K562 (cell line): ENCODE data around the gene CCDC102B. TPM values are rescaled to one million over a fixed set of nuclear protein-coding genes. Genes with fewer than 3 reads are reported as not detected.

ENCODE experiments used
- ATAC-seq: fragments of 200-7000 bp; cut with Tn5 transposase; 3 replicates; pipeline ENCODE4 v1.9.1; 2020; ENCODE audit warnings: moderate library complexity
- BruUV-seq: library from RNA; stranded (reverse); fragments of 400-500 nt; replicated peaks from 2 replicates; lab custom pipeline; 2021; lab: Mats Ljungman, UMichigan
- CTCF ChIA-PET: fragments of 300-600 bp; formaldehyde crosslinking; extraction: SDS; loops from one replicate; lab custom pipeline; 2021; ENCODE audit warnings: low intra/inter-chr PET ratio; lab: Yijun Ruan, JAX
- POLR2A ChIA-PET: fragments of 300-600, 350-650 bp; sonication (Branson Sonifier 250); formaldehyde crosslinking; extraction: SDS; loops from one replicate; lab custom pipeline; 2021; ENCODE audit warnings: antibody characterized with exemption, inconsistent platforms; lab: Yijun Ruan, JAX
- DNase-seq, 4 experiments: peaks; one replicate each; pipeline versions ENCODE4 v3.0.0 to v3.0.0-alpha.2; 2011 to 2018; ENCODE audit warnings: low spot score in 3 of 4, mixed read lengths in 3 of 4; ENCODE audit errors: extremely low read depth in 1 of 4
- FAIRE-seq: peaks from 2 replicates; lab custom pipeline; 2011; peaks lifted over from hg19 to GRCh38; lab: Jason Lieb, UNC
- H2AFZ ChIP-seq: 2 replicates; pipeline ENCODE4 v1.6.0; 2011; ENCODE audit warnings: low read depth, low read length, control low read depth, inconsistent platforms
- H3K27ac ChIP-seq: fragments of 200-600 bp; 3 replicates; pipeline ENCODE4 v1.8.0; 2011; ENCODE audit warnings: low read depth, mild to moderate bottlenecking, control low read depth, inconsistent platforms, low read length, moderate library complexity, mixed read lengths; ENCODE audit errors: extremely low read depth
- H3K27me3 ChIP-seq, 2 experiments: fragments of 300-600 bp in 1 of 2; 2 replicates in 1 of 2; 3 replicates in 1 of 2; pipeline versions ENCODE4 v1.6.0 to v1.8.0; 2011; ENCODE audit warnings: inconsistent platforms in 2 of 2, low read length in 2 of 2, mild to moderate bottlenecking in 1 of 2, mixed read lengths in 1 of 2, moderate library complexity in 1 of 2; ENCODE audit not compliant: control insufficient read depth in 2 of 2, insufficient read depth in 2 of 2
- H3K36me3 ChIP-seq: fragments of 300-600 bp; 3 replicates; pipeline ENCODE4 v1.8.0; 2011; ENCODE audit warnings: mild to moderate bottlenecking, low read length, inconsistent platforms; ENCODE audit not compliant: control insufficient read depth, insufficient read depth
- H3K4me1 ChIP-seq, 2 experiments: fragments of 200-600 bp in 1 of 2; replicated peaks in 1 of 2; 2 replicates in 1 of 2; 3 replicates in 1 of 2; pipeline versions ENCODE4 v1.5.1 to v1.8.0; 2011; ENCODE audit warnings: inconsistent platforms in 2 of 2, low read length in 2 of 2, mild to moderate bottlenecking in 1 of 2, mixed read lengths in 1 of 2, moderate library complexity in 1 of 2; ENCODE audit not compliant: control insufficient read depth in 2 of 2, insufficient read depth in 2 of 2
- H3K4me2 ChIP-seq: 2 replicates; pipeline ENCODE4 v1.6.1; 2011; ENCODE audit warnings: low read length, control low read depth, inconsistent platforms, mixed read lengths; ENCODE audit not compliant: insufficient read depth
- H3K4me3 ChIP-seq: fragments of 200-600 bp; sonication (generic), shearing (Covaris generic); 2 replicates; pipeline ENCODE4 v1.5.1; 2016; ENCODE audit warnings: control low read depth, inconsistent platforms
- H3K79me2 ChIP-seq: fragments of 200-600 bp; 3 replicates; pipeline ENCODE4 v1.8.0; 2011; ENCODE audit warnings: low read length, inconsistent platforms; ENCODE audit not compliant: control insufficient read depth, insufficient read depth
- H3K9ac ChIP-seq, 2 experiments: 2 replicates each; pipeline versions ENCODE4 v1.6.0 to v1.6.1; 2011; ENCODE audit warnings: low read depth in 2 of 2, low read length in 2 of 2, control low read depth in 1 of 2, inconsistent platforms in 1 of 2, mild to moderate bottlenecking in 1 of 2, mixed read lengths in 1 of 2; ENCODE audit not compliant: insufficient read depth in 1 of 2
- H3K9me1 ChIP-seq: one replicate; pipeline ENCODE4 v1.6.0; 2011; ENCODE audit warnings: inconsistent platforms, mild to moderate bottlenecking, low read length, moderate library complexity; ENCODE audit not compliant: control insufficient read depth, insufficient read depth
- H3K9me3 ChIP-seq: replicated peaks from 2 replicates; pipeline ENCODE4 v1.5.1; 2011; ENCODE audit warnings: low read depth, low read length, inconsistent platforms; ENCODE audit not compliant: control insufficient read depth, insufficient read depth
- H4K20me1 ChIP-seq: replicated peaks from 2 replicates; pipeline ENCODE4 v1.6.1; 2011; ENCODE audit warnings: low read length, inconsistent platforms, mixed read lengths; ENCODE audit not compliant: control insufficient read depth, insufficient read depth
- FOS ChIP-seq: IDR thresholded peaks from 3 replicates; pipeline ENCODE4 v1.6.1; 2011; ENCODE audit not compliant: insufficient read length; ENCODE audit errors: extremely low read depth
- HDAC3 ChIP-seq: fragments of 450-650 bp; IDR thresholded peaks from 2 replicates; pipeline ENCODE4 v1.6.1; 2018; ENCODE audit warnings: borderline replicate concordance, mild to moderate bottlenecking, moderate library complexity; ENCODE audit not compliant: partially characterized antibody
- KLF1 ChIP-seq: fragments of 450-650 bp; IDR thresholded peaks from 2 replicates; pipeline ENCODE4 v1.6.1; 2016; ENCODE audit warnings: missing genetic modification characterization, missing compliant biosample characterization
- LEF1 ChIP-seq: fragments of 450-650 bp; IDR thresholded peaks from 2 replicates; pipeline ENCODE4 v1.6.1; 2016; ENCODE audit warnings: mild to moderate bottlenecking
- POLR2AphosphoS2 ChIP-seq: IDR thresholded peaks from 2 replicates; pipeline ENCODE4 v1.6.1; 2012; ENCODE audit warnings: low read length, improper control_type of control experiment
- POLR2G ChIP-seq: fragments of 200-400 bp; formaldehyde crosslinking; IDR thresholded peaks from 2 replicates; pipeline ENCODE4 v1.6.1; 2017; ENCODE audit warnings: low read depth, mild to moderate bottlenecking, antibody characterized with exemption, low read length, moderate library complexity
- SRF ChIP-seq, 2 experiments: fragments of 250-450, 450-650 bp in 1 of 2; sonication (Bioruptor Pico) in 1 of 2; sonication (generic) in 1 of 2; formaldehyde crosslinking; IDR thresholded peaks; 2 replicates each; pipeline versions ENCODE4 v1.5.0 to v1.5.1; 2020 to 2022; ENCODE audit warnings: mild to moderate bottlenecking in 1 of 2, missing genetic modification reagents in 1 of 2
- TARDBP ChIP-seq: fragments of 450-650 bp; IDR thresholded peaks from 2 replicates; pipeline ENCODE4 v1.6.1; 2016
- in situ Hi-C: fragments of 300-500 bp; cut with MboI; formaldehyde crosslinking; loops from 4 replicates; pipeline ENCODE4 v1.15.0; 2018; ENCODE audit warnings: inconsistent platforms, mixed read lengths
- intact Hi-C: fragments of 100-400 bp; cut with micrococcal nuclease; formaldehyde crosslinking; loops from 2 replicates; pipeline ENCODE4 v1.14.2; 2022
- polyA plus RNA-seq, 8 experiments: library from polyadenylated mRNA; depleted of rRNA in 4 of 8; stranded (reverse) in 5 of 8; unstranded in 3 of 8; fragments of >200 nt; fragmentation: Nextera tagmentation in 2 of 8; fragmentation: Illumina TruSeq in 1 of 8; extraction: Ambion mirVana in 2 of 8; extraction: Trizol in 1 of 8; gene quantifications; 2 replicates each; pipeline versions ENCODE4 v1.2.1 to v1.2.3, GENCODE V29; 2011 to 2014; ENCODE audit warnings: inconsistent platforms in 1 of 8, missing spikeins in 1 of 8
- total RNA-seq, 7 experiments: library from RNA; depleted of rRNA in 6 of 7; stranded (reverse); fragments of >200 nt in 6 of 7; fragmentation: Illumina TruSeq in 2 of 7; extraction: Trizol in 2 of 7; gene quantifications; 2 replicates each; pipeline versions ENCODE4 v1.2.1 to v1.2.3, GENCODE V29; 2011 to 2021; ENCODE audit warnings: low replicate concordance in 1 of 7
- TF ChIP-seq, protein P1 (sequence below): sonication (generic); formaldehyde crosslinking; IDR thresholded peaks from 2 replicates; pipeline ENCODE4 v1.8.0; 2023; ENCODE audit warnings: missing genetic modification reagents, mild to moderate bottlenecking, borderline replicate concordance

The CCDC102B gene
- total and polyA plus RNA-seq, 9 of the 15 experiments (the other 6 are each of a cell fraction or from before 2014, with no cell fraction given), result 0.18 to 1.5 (median 0.73) TPM

DNA sequence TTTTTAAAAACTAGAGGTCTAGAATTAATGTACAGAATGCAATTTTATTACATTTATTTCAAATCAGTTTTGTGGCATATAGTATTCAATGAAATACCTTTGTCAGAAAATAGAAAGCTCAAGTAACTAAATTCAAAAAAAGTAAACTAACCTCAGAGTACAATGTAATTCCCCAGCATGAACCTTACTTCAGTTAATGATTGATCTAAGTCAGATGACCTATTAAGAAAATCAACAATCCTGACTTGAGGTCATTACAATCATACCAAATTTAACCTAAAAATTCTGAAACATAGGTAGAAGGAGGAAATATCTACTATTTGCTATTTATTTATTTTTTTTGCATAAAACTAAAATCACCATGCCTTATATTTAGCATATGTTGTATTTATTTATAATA lies 142.9 kb downstream of the CCDC102B start:
- ChIA-PET POLR2A (no interaction called here), CTCF (interaction anchor here (0.7 kb wide), 1 partner anchor 157 kb away, joined by 3 read pairs; no protein-coding TSS in a partner anchor)
- H2AFZ ChIP-seq, result no peak overlapping the region
- no peaks in the 10 kb centered on the region for H3K9me1 ChIP-seq
- BruUV-seq, result no TSS peak
- FAIRE-seq (no peak), DNase-seq (no peak), ATAC-seq (no peak)
- H3K4me3 ChIP-seq, result no peak overlapping the region
- no peak overlapping the region for H3K27ac ChIP-seq
- H3K27me3 ChIP-seq, result no peaks in the 10 kb centered on the region
- H3K4me1 ChIP-seq, result no peaks in the 10 kb centered on the region
- in situ Hi-C loops, result no loop called here
- TF ChIP-seq, protein P1, sequence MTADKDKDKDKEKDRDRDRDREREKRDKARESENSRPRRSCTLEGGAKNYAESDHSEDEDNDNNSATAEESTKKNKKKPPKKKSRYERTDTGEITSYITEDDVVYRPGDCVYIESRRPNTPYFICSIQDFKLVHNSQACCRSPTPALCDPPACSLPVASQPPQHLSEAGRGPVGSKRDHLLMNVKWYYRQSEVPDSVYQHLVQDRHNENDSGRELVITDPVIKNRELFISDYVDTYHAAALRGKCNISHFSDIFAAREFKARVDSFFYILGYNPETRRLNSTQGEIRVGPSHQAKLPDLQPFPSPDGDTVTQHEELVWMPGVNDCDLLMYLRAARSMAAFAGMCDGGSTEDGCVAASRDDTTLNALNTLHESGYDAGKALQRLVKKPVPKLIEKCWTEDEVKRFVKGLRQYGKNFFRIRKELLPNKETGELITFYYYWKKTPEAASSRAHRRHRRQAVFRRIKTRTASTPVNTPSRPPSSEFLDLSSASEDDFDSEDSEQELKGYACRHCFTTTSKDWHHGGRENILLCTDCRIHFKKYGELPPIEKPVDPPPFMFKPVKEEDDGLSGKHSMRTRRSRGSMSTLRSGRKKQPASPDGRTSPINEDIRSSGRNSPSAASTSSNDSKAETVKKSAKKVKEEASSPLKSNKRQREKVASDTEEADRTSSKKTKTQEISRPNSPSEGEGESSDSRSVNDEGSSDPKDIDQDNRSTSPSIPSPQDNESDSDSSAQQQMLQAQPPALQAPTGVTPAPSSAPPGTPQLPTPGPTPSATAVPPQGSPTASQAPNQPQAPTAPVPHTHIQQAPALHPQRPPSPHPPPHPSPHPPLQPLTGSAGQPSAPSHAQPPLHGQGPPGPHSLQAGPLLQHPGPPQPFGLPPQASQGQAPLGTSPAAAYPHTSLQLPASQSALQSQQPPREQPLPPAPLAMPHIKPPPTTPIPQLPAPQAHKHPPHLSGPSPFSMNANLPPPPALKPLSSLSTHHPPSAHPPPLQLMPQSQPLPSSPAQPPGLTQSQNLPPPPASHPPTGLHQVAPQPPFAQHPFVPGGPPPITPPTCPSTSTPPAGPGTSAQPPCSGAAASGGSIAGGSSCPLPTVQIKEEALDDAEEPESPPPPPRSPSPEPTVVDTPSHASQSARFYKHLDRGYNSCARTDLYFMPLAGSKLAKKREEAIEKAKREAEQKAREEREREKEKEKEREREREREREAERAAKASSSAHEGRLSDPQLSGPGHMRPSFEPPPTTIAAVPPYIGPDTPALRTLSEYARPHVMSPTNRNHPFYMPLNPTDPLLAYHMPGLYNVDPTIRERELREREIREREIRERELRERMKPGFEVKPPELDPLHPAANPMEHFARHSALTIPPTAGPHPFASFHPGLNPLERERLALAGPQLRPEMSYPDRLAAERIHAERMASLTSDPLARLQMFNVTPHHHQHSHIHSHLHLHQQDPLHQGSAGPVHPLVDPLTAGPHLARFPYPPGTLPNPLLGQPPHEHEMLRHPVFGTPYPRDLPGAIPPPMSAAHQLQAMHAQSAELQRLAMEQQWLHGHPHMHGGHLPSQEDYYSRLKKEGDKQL (CRISPR knock-in tag), result no peak
- no peak for TF ChIP-seq HDAC3
- TF ChIP-seq KLF1, result no peak
- TF ChIP-seq FOS, result no peak
- no peak for TF ChIP-seq POLR2G
- TF ChIP-seq TARDBP, result no peak
- TF ChIP-seq POLR2AphosphoS2, result no peak
- no peak for TF ChIP-seq SRF (CRISPR knock-in tag; IDR thresholded peaks at IDR 0.05)
- no peak for TF ChIP-seq LEF1
- no peaks in the 10 kb centered on the region for H3K79me2 ChIP-seq
- no peaks in the 10 kb centered on the region for H4K20me1 ChIP-seq
- H3K36me3 ChIP-seq, result no peaks in the 10 kb centered on the region
- no peaks in the 10 kb centered on the region for H3K9me3 ChIP-seq
- H3K4me2 ChIP-seq, result no peak overlapping the region
- H3K9ac ChIP-seq, result no peak overlapping the region
- intact Hi-C loops, result no loop called here
